HCT116 (cell line): ENCODE data around the gene C14orf132. TPM values are rescaled to one million over a fixed set of nuclear protein-coding genes. Genes with fewer than 3 reads are reported as not detected.

ENCODE experiments used
- ATAC-seq: fragments of 200-7000 bp; cut with Tn5 transposase; 2 replicates; pipeline ENCODE4 v1.9.1; 2020; ENCODE audit warnings: mild to moderate bottlenecking, moderate library complexity
- BruUV-seq: library from RNA; stranded (reverse); fragments of 400-500 nt; replicated peaks from 2 replicates; lab custom pipeline; 2021; lab: Mats Ljungman, UMichigan
- CTCF ChIA-PET: fragments of 300-600 bp; sonication (Branson Sonifier 250); formaldehyde crosslinking; loops from one replicate; lab custom pipeline; 2021; ENCODE audit warnings: antibody characterized with exemption; lab: Charles Lee
- POLR2A ChIA-PET: fragments of 300-600, 350-600 bp; sonication (Branson Sonifier 250); formaldehyde crosslinking; loops from one replicate; lab custom pipeline; 2021; ENCODE audit warnings: antibody characterized with exemption; lab: Charles Lee
- RAD21 ChIA-PET, 2 experiments: fragments of 300-600 bp; sonication (Branson Sonifier 250); formaldehyde crosslinking; loops; one replicate each; lab custom pipeline; 2023; ENCODE audit warnings: low total read pairs in 2 of 2; ENCODE audit not compliant: uncharacterized antibody in 2 of 2, unreplicated experiment in 2 of 2, low non-redundant PET in 1 of 2; lab: Charles Lee
- DNase-seq: peaks from one replicate; pipeline ENCODE4 v3.0.0-alpha.2; 2010; ENCODE audit warnings: low read depth, low spot score
- H2AFZ ChIP-seq: fragments of 200-600 bp; shearing (Covaris generic), sonication (generic); 2 replicates; pipeline ENCODE4 v1.6.1; 2017; ENCODE audit warnings: low read depth, mixed run types, mixed read lengths, antibody characterized with exemption, low read length; ENCODE audit not compliant: poor library complexity, severe bottlenecking
- H3K27ac ChIP-seq: 2 replicates; pipeline ENCODE4 v1.5.1; 2012; ENCODE audit warnings: low read depth, low read length
- H3K27me3 ChIP-seq: fragments of 200-600 bp; sonication (generic); 2 replicates; pipeline ENCODE4 v1.6.1; 2016; ENCODE audit warnings: mixed run types, low read length, mixed read lengths; ENCODE audit not compliant: insufficient read depth
- H3K36me3 ChIP-seq, 2 experiments: fragments of 200-500 bp in 1 of 2; fragments of 200-600 bp in 1 of 2; sonication (Bioruptor generic) in 1 of 2; sonication (generic) in 1 of 2; 2 replicates each; pipeline versions ENCODE4 v1.5.1 to v1.6.1; 2014 to 2016; ENCODE audit warnings: low read length in 2 of 2, inconsistent platforms in 1 of 2, mixed read lengths in 1 of 2, mixed run types in 1 of 2; ENCODE audit not compliant: insufficient read depth in 2 of 2, control insufficient read depth in 1 of 2
- H3K4me1 ChIP-seq, 2 experiments: fragments of 200-600 bp in 1 of 2; sonication (generic) in 1 of 2; 2 replicates each; pipeline versions ENCODE4 v1.5.1 to v1.6.1; 2012 to 2017; ENCODE audit warnings: low read length in 2 of 2, inconsistent platforms in 1 of 2, mild to moderate bottlenecking in 1 of 2, mixed read lengths in 1 of 2, mixed run types in 1 of 2, moderate library complexity in 1 of 2; ENCODE audit not compliant: insufficient read depth in 2 of 2, control insufficient read depth in 1 of 2
- H3K4me2 ChIP-seq: fragments of 200-600 bp; sonication (generic); 2 replicates; pipeline ENCODE4 v1.6.1; 2017; ENCODE audit warnings: mixed run types, low read length, mixed read lengths
- H3K4me3 ChIP-seq, 2 experiments: fragments of 200-600 bp in 1 of 2; sonication (generic) in 1 of 2; replicated peaks in 1 of 2; 2 replicates each; pipeline ENCODE4 v1.5.1; 2011 to 2016; ENCODE audit warnings: low read length in 2 of 2, control low read depth in 1 of 2, low read depth in 1 of 2, mild to moderate bottlenecking in 1 of 2, mixed read lengths in 1 of 2, mixed run types in 1 of 2
- H3K79me2 ChIP-seq: fragments of 200-600 bp; sonication (generic); 2 replicates; pipeline ENCODE4 v1.6.1; 2017; ENCODE audit warnings: mild to moderate bottlenecking, mixed run types, low read length, moderate library complexity, mixed read lengths; ENCODE audit not compliant: insufficient read depth
- H3K9ac ChIP-seq: fragments of 200-600 bp; sonication (generic); 2 replicates; pipeline ENCODE4 v1.6.1; 2016; ENCODE audit warnings: low read length, mixed read lengths
- H3K9me2 ChIP-seq: fragments of 200-600 bp; sonication (generic), shearing (Covaris generic); 2 replicates; pipeline ENCODE4 v1.6.1; 2017; ENCODE audit warnings: mixed run types, mild to moderate bottlenecking, moderate library complexity; ENCODE audit not compliant: insufficient read depth
- H3K9me3 ChIP-seq, 2 experiments: fragments of 200-500 bp in 1 of 2; fragments of 200-600 bp in 1 of 2; sonication (Bioruptor generic) in 1 of 2; sonication (generic) in 1 of 2; 2 replicates each; pipeline ENCODE4 v1.6.1; 2014 to 2017; ENCODE audit warnings: low read length in 2 of 2, mixed read lengths in 2 of 2, inconsistent platforms in 1 of 2, low read depth in 1 of 2, mild to moderate bottlenecking in 1 of 2, mixed run types in 1 of 2, moderate library complexity in 1 of 2; ENCODE audit not compliant: control insufficient read depth in 1 of 2, insufficient read depth in 1 of 2
- H4K20me1 ChIP-seq: fragments of 200-600 bp; sonication (generic), shearing (Covaris generic); 2 replicates; pipeline ENCODE4 v1.6.1; 2017; ENCODE audit warnings: mixed run types, mild to moderate bottlenecking, moderate library complexity; ENCODE audit not compliant: insufficient read depth
- CBX3 ChIP-seq: IDR thresholded peaks from 2 replicates; pipeline ENCODE4 v1.6.1; 2012; ENCODE audit warnings: low read depth
- EGR1 ChIP-seq: IDR thresholded peaks from 2 replicates; pipeline ENCODE4 v1.6.1; 2012; ENCODE audit warnings: low read depth
- ELF1 ChIP-seq: IDR thresholded peaks from 2 replicates; pipeline ENCODE4 v1.6.1; 2012; ENCODE audit warnings: low read depth, borderline replicate concordance
- EZH2phosphoT487 ChIP-seq: fragments of 200-600 bp; IDR thresholded peaks from 2 replicates; pipeline ENCODE4 v1.6.1; 2018; ENCODE audit warnings: antibody characterized with exemption, borderline replicate concordance
- FOSL1 ChIP-seq: IDR thresholded peaks from 2 replicates; pipeline ENCODE4 v1.6.1; 2012; ENCODE audit warnings: low read depth
- POLR2A ChIP-seq: IDR thresholded peaks from 2 replicates; pipeline ENCODE4 v1.7.0; 2011; ENCODE audit warnings: borderline replicate concordance; ENCODE audit not compliant: insufficient read depth, insufficient read length; ENCODE audit errors: extremely low read depth
- POLR2AphosphoS5 ChIP-seq: IDR thresholded peaks from 2 replicates; pipeline ENCODE4 v1.6.1; 2011; ENCODE audit warnings: mild to moderate bottlenecking, low read depth, low read length, moderate library complexity
- SP1 ChIP-seq: IDR thresholded peaks from 2 replicates; pipeline ENCODE4 v1.6.1; 2012; ENCODE audit warnings: low read depth
- TCF7L2 ChIP-seq: IDR thresholded peaks from 2 replicates; pipeline ENCODE4 v1.7.0; 2011; ENCODE audit warnings: borderline replicate concordance, inconsistent platforms; ENCODE audit not compliant: insufficient read depth, insufficient read length; ENCODE audit errors: extremely low read depth
- YY1 ChIP-seq: IDR thresholded peaks from 2 replicates; pipeline ENCODE4 v1.6.1; 2011; ENCODE audit warnings: low read length, low read depth, moderate library complexity, mild to moderate bottlenecking; ENCODE audit not compliant: insufficient replicate concordance; ENCODE audit errors: extremely low read depth
- ZNF274 ChIP-seq: fragments of 200-500 bp; sonication (Bioruptor generic); IDR thresholded peaks from 2 replicates; pipeline ENCODE4 v1.6.1; 2014; ENCODE audit warnings: mild to moderate bottlenecking, low read depth, low read length, inconsistent platforms
- intact Hi-C: fragments of 100-400 bp; cut with micrococcal nuclease; formaldehyde crosslinking; loops from 2 replicates; pipeline ENCODE4 v1.10.0; 2022
- total RNA-seq: library from RNA; stranded (reverse); gene quantifications from one replicate; pipeline ENCODE4 v1.2.1, GENCODE V29; 2021; ENCODE audit not compliant: unreplicated experiment
- TF ChIP-seq, protein P1 (sequence below): IDR thresholded peaks from 2 replicates; pipeline ENCODE4 v1.6.1; 2012
- TF ChIP-seq, protein P2 (sequence below): IDR thresholded peaks from 2 replicates; pipeline ENCODE4 v1.6.1; 2012
- TF ChIP-seq, protein P3 (sequence below), 3 experiments: fragments of 200-600 bp in 1 of 3; sonication (generic) in 1 of 3; IDR thresholded peaks in 2 of 3; conservative IDR thresholded peaks in 1 of 3; 2 replicates each; pipeline ENCODE4 v1.5.1; 2012 to 2017; ENCODE audit warnings: low read depth in 2 of 3, low read length in 2 of 3, antibody characterized with exemption in 1 of 3, borderline replicate concordance in 1 of 3, control low read depth in 1 of 3, mild to moderate bottlenecking in 1 of 3, mixed read lengths in 1 of 3, mixed run types in 1 of 3, moderate library complexity in 1 of 3; ENCODE audit not compliant: insufficient read depth in 1 of 3

The C14orf132 gene
- total RNA-seq, 1 experiment from 2014 or later = 3.4 TPM

DNA sequence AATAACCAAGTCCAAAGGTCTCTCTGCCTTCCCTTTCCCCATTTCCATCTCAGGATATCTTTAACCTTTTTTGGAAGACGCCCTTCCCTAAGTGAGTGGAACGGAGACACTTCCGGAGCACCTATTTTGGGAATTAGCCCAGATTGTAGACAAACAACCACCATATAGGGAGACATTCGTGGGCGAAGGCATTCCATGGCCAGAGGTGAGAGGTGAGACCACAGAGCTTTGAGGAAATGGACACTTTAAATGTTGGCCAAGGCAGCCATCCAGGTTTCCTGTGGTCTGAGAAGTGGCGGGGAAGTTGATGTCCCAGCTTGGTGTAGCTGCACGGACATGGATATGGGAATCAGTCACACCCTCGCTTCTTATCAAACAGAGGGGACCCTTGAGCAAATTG, 96.1 kb downstream of the C14orf132 start:
- peaks cover 12% of the 10 kb centered on the region for H3K27me3 ChIP-seq
- H3K4me2 ChIP-seq = no peak overlapping the region
- intact Hi-C loops = no loop called here
- no peak for ATAC-seq
- BruUV-seq = no TSS peak
- ChIA-PET CTCF (no interaction called here), RAD21 (no interaction called here), POLR2A (no interaction called here)
- no peak overlapping the region for H3K27ac ChIP-seq
- no peaks in the 10 kb centered on the region for H3K79me2 ChIP-seq
- no peak overlapping the region for H2AFZ ChIP-seq
- no peaks in the 10 kb centered on the region for H3K9me3 ChIP-seq
- H3K4me1 ChIP-seq = peaks cover 0 to 3% of the 10 kb centered on the region in 2 experiments; a peak in 1 of 4 replicates
- H3K4me3 ChIP-seq = no peak overlapping the region
- H4K20me1 ChIP-seq = no peaks in the 10 kb centered on the region
- DNase-seq = no peak
- H3K9me2 ChIP-seq = no peaks in the 10 kb centered on the region
- no peak overlapping the region for H3K9ac ChIP-seq
- TF ChIP-seq TCF7L2 = no peak
- TF ChIP-seq FOSL1 = no peak
- no peak for TF ChIP-seq YY1
- no peak for TF ChIP-seq CBX3
- TF ChIP-seq ELF1 = no peak
- TF ChIP-seq, protein P1, sequence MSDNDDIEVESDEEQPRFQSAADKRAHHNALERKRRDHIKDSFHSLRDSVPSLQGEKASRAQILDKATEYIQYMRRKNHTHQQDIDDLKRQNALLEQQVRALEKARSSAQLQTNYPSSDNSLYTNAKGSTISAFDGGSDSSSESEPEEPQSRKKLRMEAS = no peak
- TF ChIP-seq, protein P2, sequence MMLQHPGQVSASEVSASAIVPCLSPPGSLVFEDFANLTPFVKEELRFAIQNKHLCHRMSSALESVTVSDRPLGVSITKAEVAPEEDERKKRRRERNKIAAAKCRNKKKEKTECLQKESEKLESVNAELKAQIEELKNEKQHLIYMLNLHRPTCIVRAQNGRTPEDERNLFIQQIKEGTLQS = no peak
- no peak for TF ChIP-seq POLR2A
- no peak for TF ChIP-seq EGR1
- TF ChIP-seq, protein P3, sequence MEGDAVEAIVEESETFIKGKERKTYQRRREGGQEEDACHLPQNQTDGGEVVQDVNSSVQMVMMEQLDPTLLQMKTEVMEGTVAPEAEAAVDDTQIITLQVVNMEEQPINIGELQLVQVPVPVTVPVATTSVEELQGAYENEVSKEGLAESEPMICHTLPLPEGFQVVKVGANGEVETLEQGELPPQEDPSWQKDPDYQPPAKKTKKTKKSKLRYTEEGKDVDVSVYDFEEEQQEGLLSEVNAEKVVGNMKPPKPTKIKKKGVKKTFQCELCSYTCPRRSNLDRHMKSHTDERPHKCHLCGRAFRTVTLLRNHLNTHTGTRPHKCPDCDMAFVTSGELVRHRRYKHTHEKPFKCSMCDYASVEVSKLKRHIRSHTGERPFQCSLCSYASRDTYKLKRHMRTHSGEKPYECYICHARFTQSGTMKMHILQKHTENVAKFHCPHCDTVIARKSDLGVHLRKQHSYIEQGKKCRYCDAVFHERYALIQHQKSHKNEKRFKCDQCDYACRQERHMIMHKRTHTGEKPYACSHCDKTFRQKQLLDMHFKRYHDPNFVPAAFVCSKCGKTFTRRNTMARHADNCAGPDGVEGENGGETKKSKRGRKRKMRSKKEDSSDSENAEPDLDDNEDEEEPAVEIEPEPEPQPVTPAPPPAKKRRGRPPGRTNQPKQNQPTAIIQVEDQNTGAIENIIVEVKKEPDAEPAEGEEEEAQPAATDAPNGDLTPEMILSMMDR (IDR thresholded peaks at IDR 0.05 in 2 of 3, conservative IDR thresholded peaks at IDR 0.05 in 1 of 3; ENCODE audit: borderline replicate concordance in 1 of 3, insufficient read depth in 1 of 3, low read depth in 2 of 3, low read length in 2 of 3) = no peak
- no peak for TF ChIP-seq EZH2phosphoT487
- TF ChIP-seq ZNF274 = no peak
- no peak for TF ChIP-seq SP1
- TF ChIP-seq POLR2AphosphoS5 = no peak
- H3K36me3 ChIP-seq = no peaks in the 10 kb centered on the region
